ENCODE results near the gene TNXB.
"Not testable (repeated sequence)": the region's sequence is repeated elsewhere in the genome, so short reads cannot be mapped to it uniquely, and the experiment has no call there.

The TNXB gene

GRCh38 chr6:32069878-32070515 lies 39.1 kb downstream of the TNXB start:
- H3K79me2 ChIP-seq (ENCODE audit: low read length), result no peaks in the 10 kb centered on the region
- TF ChIP-seq EZH2phosphoT487 (IDR thresholded peaks at IDR 0.05; ENCODE audit: low read depth), result no peak
- no peak for TF ChIP-seq CTCF (IDR thresholded peaks at IDR 0.05; ENCODE audit: low read depth, low read length)
- no peak overlapping the region for H3K4me3 ChIP-seq (ENCODE audit: low read length)
- no peak overlapping the region for H3K27ac ChIP-seq (ENCODE audit: low read length)
- H3K9me3 ChIP-seq (ENCODE audit: insufficient read depth, low read length), result no peaks in the 10 kb centered on the region
- H3K4me1 ChIP-seq (ENCODE audit: low read length), result no peaks in the 10 kb centered on the region
- H3K4me2 ChIP-seq (ENCODE audit: low read length), result no peak overlapping the region
- no peaks in the 10 kb centered on the region for H3K27me3 ChIP-seq (ENCODE audit: low read depth, low read length)
- no peak overlapping the region for H3K9ac ChIP-seq (ENCODE audit: low read length)
- H3K36me3 ChIP-seq (replicated peaks; ENCODE audit: low read depth, low read length), result no peaks in the 10 kb centered on the region
- H2AFZ ChIP-seq (ENCODE audit: low read depth, low read length), result no peak overlapping the region
- no peaks in the 10 kb centered on the region for H4K20me1 ChIP-seq (ENCODE audit: insufficient read depth, low read length)

GRCh38 chr6:32069460-32069859 lies 39.7 kb downstream of the TNXB start:
- no peaks in the 10 kb centered on the region for H3K27me3 ChIP-seq (ENCODE audit: low read depth, low read length)
- H3K27ac ChIP-seq (ENCODE audit: low read length), result no peak overlapping the region
- H3K9ac ChIP-seq (ENCODE audit: low read length), result no peak overlapping the region
- H3K79me2 ChIP-seq (ENCODE audit: low read length), result no peaks in the 10 kb centered on the region
- no peak overlapping the region for H3K4me2 ChIP-seq (ENCODE audit: low read length)
- no peaks in the 10 kb centered on the region for H4K20me1 ChIP-seq (ENCODE audit: insufficient read depth, low read length)
- no peak overlapping the region for H2AFZ ChIP-seq (ENCODE audit: low read depth, low read length)
- no peaks in the 10 kb centered on the region for H3K4me1 ChIP-seq (ENCODE audit: low read length)
- H3K9me3 ChIP-seq (ENCODE audit: insufficient read depth, low read length), result no peaks in the 10 kb centered on the region
- TF ChIP-seq EZH2phosphoT487 (IDR thresholded peaks at IDR 0.05; ENCODE audit: low read depth), result no peak
- H3K4me3 ChIP-seq (ENCODE audit: low read length), result no peak overlapping the region
- H3K36me3 ChIP-seq (replicated peaks; ENCODE audit: low read depth, low read length), result no peaks in the 10 kb centered on the region

GRCh38 chr6:32068867-32069266 lies 40.3 kb downstream of the TNXB start:
- TF ChIP-seq CTCF (IDR thresholded peaks at IDR 0.05; ENCODE audit: low read depth, low read length) (no peak), EZH2phosphoT487 (IDR thresholded peaks at IDR 0.05; ENCODE audit: low read depth) (no peak)
- Histone ChIP-seq H3K27me3 (ENCODE audit: low read depth, low read length) (no peaks in the 10 kb centered on the region), H4K20me1 (ENCODE audit: insufficient read depth, low read length) (no peaks in the 10 kb centered on the region), H3K9me3 (ENCODE audit: insufficient read depth, low read length) (no peaks in the 10 kb centered on the region), H3K9ac (ENCODE audit: low read length) (no peak overlapping the region), H3K36me3 (replicated peaks; ENCODE audit: low read depth, low read length) (no peaks in the 10 kb centered on the region), H2AFZ (ENCODE audit: low read depth, low read length) (no peak overlapping the region), H3K4me3 (ENCODE audit: low read length) (no peak overlapping the region), H3K27ac (ENCODE audit: low read length) (no peak overlapping the region), H3K4me1 (ENCODE audit: low read length) (no peaks in the 10 kb centered on the region), H3K4me2 (ENCODE audit: low read length) (no peak overlapping the region), H3K79me2 (ENCODE audit: low read length) (no peaks in the 10 kb centered on the region)

- not testable (repeated sequence) for H3K4me1 ChIP-seq (ENCODE audit: low read length); H3K79me2 ChIP-seq (ENCODE audit: low read length); H3K27me3 ChIP-seq (ENCODE audit: low read depth, low read length); H3K9ac ChIP-seq (ENCODE audit: low read length); H3K4me3 ChIP-seq (ENCODE audit: low read length); H4K20me1 ChIP-seq (ENCODE audit: insufficient read depth, low read length); H3K36me3 ChIP-seq (replicated peaks; ENCODE audit: low read depth, low read length); H3K27ac ChIP-seq (ENCODE audit: low read length); H3K4me2 ChIP-seq (ENCODE audit: low read length); H3K9me3 ChIP-seq (ENCODE audit: insufficient read depth, low read length); H2AFZ ChIP-seq (ENCODE audit: low read depth, low read length)
Measured at GRCh38 chr6:32068315-32068714, 40.8 kb downstream of the TNXB start.

- H3K36me3 ChIP-seq (replicated peaks; ENCODE audit: low read depth, low read length); H3K9ac ChIP-seq (ENCODE audit: low read length); H3K27me3 ChIP-seq (ENCODE audit: low read depth, low read length); H3K79me2 ChIP-seq (ENCODE audit: low read length); H3K4me2 ChIP-seq (ENCODE audit: low read length); H4K20me1 ChIP-seq (ENCODE audit: insufficient read depth, low read length); H3K9me3 ChIP-seq (ENCODE audit: insufficient read depth, low read length); H3K27ac ChIP-seq (ENCODE audit: low read length); H2AFZ ChIP-seq (ENCODE audit: low read depth, low read length); H3K4me3 ChIP-seq (ENCODE audit: low read length); H3K4me1 ChIP-seq (ENCODE audit: low read length): not testable (repeated sequence)
Measured at GRCh38 chr6:32067521-32067920, 41.6 kb downstream of the TNXB start.

Measured in OCI-LY3 (cell line).